Measurements from ENCODE around the gene SH3D19. TPM values are rescaled to one million over a fixed set of nuclear protein-coding genes. Genes with fewer than 3 reads are reported as not detected.

The SH3D19 gene
- total and polyA plus RNA-seq, 2 of the 4 experiments (the other 2 are of a cell fraction): 14.4 to 27.2 TPM

- no peak overlapping the region for H3K23ac ChIP-seq (ENCODE audit: low read depth, low read length)
- DNase-seq (peak; percentile 53), ATAC-seq (ENCODE audit: low read depth) (peak; percentile 62)
- no peak overlapping the region for H3K27ac ChIP-seq (ENCODE audit: insufficient read depth, low read length)
- BruUV-seq (replicated peaks): no TSS peak
- CTCF ChIA-PET: no interaction called here
- H3K4ac ChIP-seq (ENCODE audit: low read depth, low read length): no peak overlapping the region
- H3K4me1 ChIP-seq (ENCODE audit: control insufficient read depth, insufficient read depth, low read length): peaks cover 2% of the 10 kb centered on the region; the same call in 1 of the 2 replicates
- no peaks in the 10 kb centered on the region for H3K9me3 ChIP-seq (ENCODE audit: control insufficient read depth, insufficient read depth, low read length)
- no peak overlapping the region for H3K18ac ChIP-seq (ENCODE audit: low read depth, low read length)
- H2BK5ac ChIP-seq (ENCODE audit: low read depth, low read length, poor library complexity, severe bottlenecking): no peak overlapping the region
- TF ChIP-seq RAD21 (IDR thresholded peaks at IDR 0.05; ENCODE audit: low read length): no peak
- TF ChIP-seq SMC3 (IDR thresholded peaks at IDR 0.05; ENCODE audit: low read depth, low read length): no peak
- no peak for TF ChIP-seq RFX5 (IDR thresholded peaks at IDR 0.05; ENCODE audit: low read depth, low read length)
- peak; percentile 60; the same call in 1 of the 2 replicates for TF ChIP-seq FOS (IDR thresholded peaks at IDR 0.05; ENCODE audit: low read depth, low read length)
- no peak overlapping the region for H2AFZ ChIP-seq (replicated peaks; ENCODE audit: low read length, poor library complexity)
- in situ Hi-C loops (cut with MboI; ENCODE audit: low sequenced_read_pairs) (no loop called here), dilution Hi-C loops (cut with HindIII; ENCODE audit: low sequenced_read_pairs, unreplicated experiment) (no loop called here), intact Hi-C loops (cut with micrococcal nuclease) (no loop called here)
- no peaks in the 10 kb centered on the region; the same call in 1 of the 2 replicates for H3K36me3 ChIP-seq (ENCODE audit: control insufficient read depth, insufficient read depth, low read length)
- no peak overlapping the region for H4K8ac ChIP-seq (ENCODE audit: low read depth in 2 of 2, low read length in 2 of 2)
- H2AK9ac ChIP-seq (replicated peaks; ENCODE audit: low read depth, low read length, poor library complexity): no peak overlapping the region
- no peak overlapping the region for H3K4me2 ChIP-seq (ENCODE audit: low read depth, low read length)
- H2BK15ac ChIP-seq (ENCODE audit: low read depth, low read length): no peak overlapping the region
- no peaks in the 10 kb centered on the region; the same call in 1 of the 2 replicates for H3K9me1 ChIP-seq (ENCODE audit: insufficient read depth, low read length)
- H3K56ac ChIP-seq (ENCODE audit: extremely low read depth, insufficient read depth, low read length): no peak overlapping the region
- no peaks in the 10 kb centered on the region for H4K20me1 ChIP-seq (ENCODE audit: insufficient read depth, low read length)
- no peak overlapping the region for H4K91ac ChIP-seq (ENCODE audit: insufficient read depth, low read depth, low read length)
- H2BK120ac ChIP-seq (ENCODE audit: low read depth, low read length): no peak overlapping the region
- no peak overlapping the region for H3K14ac ChIP-seq (replicated peaks; ENCODE audit: low read depth, low read length)
- no peak overlapping the region for H2BK20ac ChIP-seq (ENCODE audit: low read depth, low read length)
- H2AK5ac ChIP-seq (ENCODE audit: low read depth, low read length): no peak overlapping the region
- no CpG with 5 or more reads among the region's 2 CpGs for WGBS, 2 experiments (ENCODE audit: extremely low coverage in 2 of 2, insufficient read length in 1 of 2)
- no peaks in the 10 kb centered on the region for H3K27me3 ChIP-seq (ENCODE audit: control insufficient read depth, insufficient read depth, low read length)
- no peak overlapping the region for H4K5ac ChIP-seq (ENCODE audit: low read depth, low read length)
- POLR2A ChIA-PET (ENCODE audit: unreplicated experiment): no interaction called here
- no peak overlapping the region for H3K4me3 ChIP-seq (ENCODE audit: insufficient read depth, low read depth, low read length)
- H3K9ac ChIP-seq (ENCODE audit: low read depth, low read length): no peak overlapping the region
- no peaks in the 10 kb centered on the region for H3K79me1 ChIP-seq (ENCODE audit: low read depth in 1 of 2, low read length in 2 of 2)
Observed at GRCh38 chr4:151218343-151218742, 107.1 kb downstream of the SH3D19 start.
